Esophagus squamous epithelium (tissue), 4 donors: ENCODE measurements around the gene TMEM86A.

Source experiments
- CTCF ChIP-seq, 6 experiments: fragments of 450-650 bp in 4 of 6; fragments of 200-600 bp in 2 of 6; sonication (generic) in 2 of 6; IDR thresholded peaks; one replicate each; pipeline ENCODE4 v1.5.1; 2016 to 2019; ENCODE audit warnings: antibody characterized with exemption in 6 of 6, mild to moderate bottlenecking in 4 of 6, moderate library complexity in 4 of 6
- POLR2A ChIP-seq, 4 donors: fragments of 450-650 bp; IDR thresholded peaks; one replicate each; pipeline ENCODE4 v1.6.1; 2017; ENCODE audit warnings: antibody characterized with exemption in 4 of 4, mild to moderate bottlenecking in 4 of 4, moderate library complexity in 3 of 4

GRCh38 chr11:18729426-18729825, 30.8 kb downstream of the TMEM86A start:
- TF ChIP-seq CTCF (IDR thresholded peaks at IDR 0.05) (no peak), POLR2A (IDR thresholded peaks at IDR 0.05) (no peak)
